Sciatic nerve (tissue), 2 donors: Measurements from ENCODE around the gene NUP50. TPM values are rescaled to one million over a fixed set of nuclear protein-coding genes. Genes with fewer than 3 reads are reported as not detected.
A peak's percentile ranks its signal among the peaks of the same experiment; 100 is the strongest.

ENCODE experiments used
- ATAC-seq: fragments of 200-7000 bp; cut with Tn5 transposase; one replicate; pipeline ENCODE4 v1.9.1; 2020; ENCODE audit warnings: mild to moderate bottlenecking, moderate library complexity
- DNase-seq: peaks from one replicate; pipeline ENCODE4 v3.0.0-alpha.2; 2020; ENCODE audit warnings: low spot score
- intact Hi-C: fragments of 100-400 bp; cut with DNase I; formaldehyde crosslinking; loops from one replicate; pipeline ENCODE4 v1.14.2; 2022
- total RNA-seq: library from RNA; stranded (reverse); fragmentation: NEBNext Ultra II Directional; extraction: Animal tissue kit (Norgen Biotek cat#: 25700); gene quantifications from one replicate; pipeline ENCODE4 v1.2.1, GENCODE V29; 2021
- donor health status: DM: no; HTN: no; CAD: no.
- donor health status: DM: no; HTN: no; CAD: no.

NUP50 gene
- total RNA-seq, 1 donor from 2014 or later, result 55.9 TPM

- intact Hi-C loops, result no loop called here
- DNase-seq, result no peak
Observed at GRCh38 chr22:45157907-45158306, 5.8 kb upstream of the NUP50 start.

GRCh38 chr22:45159652-45160462 is 3.9 kb upstream of the NUP50 start:
- DNase-seq (no peak), ATAC-seq (no peak)
- intact Hi-C loops, result loop anchor here (10.0 kb wide), 1 partner anchor 105 kb away; no protein-coding TSS in a partner anchor

More at GRCh38 chr22:45157907-45158306, 5.8 kb upstream of the NUP50 start:
- no peak for ATAC-seq

- DNase-seq (no peak), ATAC-seq (no peak)
- intact Hi-C loops, result loop anchor here (10.0 kb wide), 1 partner anchor 102 kb away; no protein-coding TSS in a partner anchor
Observed at GRCh38 chr22:45162531-45162930, 1.2 kb upstream of the NUP50 start.

- ATAC-seq, result peak; percentile 17
- no peak for DNase-seq
- intact Hi-C loops, result loop anchor here (10.0 kb wide), 1 partner anchor 102 kb away; no protein-coding TSS in a partner anchor
Observed at GRCh38 chr22:45163099-45163450, 650 bp upstream of the NUP50 start.

- DNase-seq (peak; percentile 72), ATAC-seq (no peak)
- intact Hi-C loops, result loop anchor here (10.0 kb wide), 1 partner anchor 100 kb away; no protein-coding TSS in a partner anchor
Observed at GRCh38 chr22:45164270-45165088, 754 bp downstream of the NUP50 start.

GRCh38 chr22:45166932-45167331 is 3.2 kb downstream of the NUP50 start:
- ATAC-seq, result no peak
- DNase-seq, result no peak
- intact Hi-C loops, result loop anchor here (10.0 kb wide), 1 partner anchor 98 kb away; no protein-coding TSS in a partner anchor

GRCh38 chr22:45169591-45170466 is 6.1 kb downstream of the NUP50 start:
- intact Hi-C loops, result loop anchor here (10.0 kb wide), 1 partner anchor 95 kb away; no protein-coding TSS in a partner anchor
- DNase-seq (no peak), ATAC-seq (no peak)

- ATAC-seq (no peak), DNase-seq (no peak)
- intact Hi-C loops, result no loop called here
Observed at GRCh38 chr22:45171830-45172229, 8.1 kb downstream of the NUP50 start.

- intact Hi-C loops, result no loop called here
- ATAC-seq, result no peak
- no peak for DNase-seq
Observed at GRCh38 chr22:45172881-45173585, 9.3 kb downstream of the NUP50 start.

- ATAC-seq (no peak), DNase-seq (no peak)
- intact Hi-C loops, result loop anchor here (5.0 kb wide), 1 partner anchor 1422 kb away; no protein-coding TSS in a partner anchor
Observed at GRCh38 chr22:45179276-45180049, 15.7 kb downstream of the NUP50 start.

- intact Hi-C loops, result no loop called here
- ATAC-seq (no peak), DNase-seq (no peak)
Observed at GRCh38 chr22:45180146-45180679, 16.5 kb downstream of the NUP50 start.

- intact Hi-C loops, result no loop called here
- no peak for DNase-seq
- no peak for ATAC-seq
Observed at GRCh38 chr22:45181240-45181639, 17.5 kb downstream of the NUP50 start.

GRCh38 chr22:45181766-45182165 is 18.0 kb downstream of the NUP50 start:
- intact Hi-C loops, result no loop called here
- DNase-seq (no peak), ATAC-seq (no peak)

- no peak for DNase-seq
- intact Hi-C loops, result no loop called here
- no peak for ATAC-seq
Observed at GRCh38 chr22:45183974-45184373, 20.2 kb downstream of the NUP50 start.

GRCh38 chr22:45185718-45186514 is 22.2 kb downstream of the NUP50 start:
- intact Hi-C loops, result no loop called here

GRCh38 chr22:45187891-45188290 is 24.2 kb downstream of the NUP50 start:
- intact Hi-C loops, result no loop called here
- ATAC-seq, result no peak

More at GRCh38 chr22:45185718-45186514, 22.2 kb downstream of the NUP50 start:
- ATAC-seq (no peak), DNase-seq (no peak)

More at GRCh38 chr22:45187891-45188290, 24.2 kb downstream of the NUP50 start:
- DNase-seq, result no peak
